ENCODE measurements around the gene PHACTR2.
A peak's percentile ranks its signal among the peaks of the same experiment; 100 is the strongest.

Gene PHACTR2

GRCh38 chr6:143724876-143725275 is 47.1 kb downstream of the PHACTR2 start:
- H3K36me3 ChIP-seq (ENCODE audit: control insufficient read depth in 4 of 4, insufficient read depth in 4 of 4, low read length in 3 of 4), result peaks cover 5 to 13% (median 7%) of the 10 kb centered on the region in 4 experiments
- no peaks in the 10 kb centered on the region for H3K4me1 ChIP-seq (ENCODE audit: control extremely low read depth in 1 of 4, control insufficient read depth in 4 of 4, insufficient read depth in 4 of 4, low read length in 3 of 4)
- H3K27me3 ChIP-seq (replicated peaks in 2 of 5; ENCODE audit: control insufficient read depth in 4 of 5, insufficient read depth in 5 of 5, low read length in 4 of 5), result no peaks in the 10 kb centered on the region
- no peak overlapping the region for H3K27ac ChIP-seq (ENCODE audit: insufficient read depth in 1 of 2, low read depth in 1 of 2, low read length in 2 of 2, poor library complexity in 1 of 2, severe bottlenecking in 2 of 2)
- no peak overlapping the region for H3K4me3 ChIP-seq (ENCODE audit: control insufficient read depth in 1 of 7, extremely low read depth in 1 of 7, insufficient read depth in 4 of 7, low read depth in 2 of 7, low read length in 6 of 7)
- ChIA-PET CTCF (interaction anchor here (1.1 kb wide), 1 partner anchor 25 kb away, joined by 3 read pairs; no protein-coding TSS in a partner anchor), POLR2A (no interaction called here)
- DNase-seq, result no peak
- H3K9me3 ChIP-seq (ENCODE audit: control extremely low read depth in 1 of 5, control insufficient read depth in 4 of 5, insufficient read depth in 2 of 5, low read depth in 1 of 5, low read length in 4 of 5), result peaks cover 0 to 3% (median 0%) of the 10 kb centered on the region in 5 experiments
- WGBS (ENCODE audit: insufficient coverage), result 100% methylated on average over 1 of the region's 5 CpGs

- no peaks in the 10 kb centered on the region for H3K27me3 ChIP-seq (replicated peaks in 2 of 5; ENCODE audit: control insufficient read depth in 4 of 5, insufficient read depth in 5 of 5, low read length in 4 of 5)
- no peaks in the 10 kb centered on the region for H3K4me1 ChIP-seq (ENCODE audit: control extremely low read depth in 1 of 4, control insufficient read depth in 4 of 4, insufficient read depth in 4 of 4, low read length in 3 of 4)
- POLR2A ChIA-PET, result no interaction called here
- H3K4me3 ChIP-seq (ENCODE audit: control insufficient read depth in 1 of 7, extremely low read depth in 1 of 7, insufficient read depth in 4 of 7, low read depth in 2 of 7, low read length in 6 of 7), result no peak overlapping the region
- no peak for DNase-seq
- WGBS (ENCODE audit: insufficient coverage), result 100% methylated on average over 1 of the region's 2 CpGs
- H3K27ac ChIP-seq (ENCODE audit: insufficient read depth in 1 of 2, low read depth in 1 of 2, low read length in 2 of 2, poor library complexity in 1 of 2, severe bottlenecking in 2 of 2), result no peak overlapping the region
- peaks cover 0 to 3% (median 0%) of the 10 kb centered on the region in 5 experiments for H3K9me3 ChIP-seq (ENCODE audit: control extremely low read depth in 1 of 5, control insufficient read depth in 4 of 5, insufficient read depth in 2 of 5, low read depth in 1 of 5, low read length in 4 of 5)
- CTCF ChIA-PET, result no interaction called here
- H3K36me3 ChIP-seq (ENCODE audit: control insufficient read depth in 4 of 4, insufficient read depth in 4 of 4, low read length in 3 of 4), result peaks cover 2 to 13% (median 7%) of the 10 kb centered on the region in 4 experiments
Measured at GRCh38 chr6:143726015-143726647, 48.4 kb downstream of the PHACTR2 start.

- WGBS (ENCODE audit: insufficient coverage), result no CpG with 5 or more reads among the region's 1 CpG
- H3K4me3 ChIP-seq (ENCODE audit: control insufficient read depth in 1 of 7, extremely low read depth in 1 of 7, insufficient read depth in 4 of 7, low read depth in 2 of 7, low read length in 6 of 7), result no peak overlapping the region
- no peak overlapping the region for H3K27ac ChIP-seq (ENCODE audit: insufficient read depth in 1 of 2, low read depth in 1 of 2, low read length in 2 of 2, poor library complexity in 1 of 2, severe bottlenecking in 2 of 2)
- CTCF ChIA-PET, result no interaction called here
- H3K9me3 ChIP-seq (ENCODE audit: control extremely low read depth in 1 of 5, control insufficient read depth in 4 of 5, insufficient read depth in 2 of 5, low read depth in 1 of 5, low read length in 4 of 5), result peaks cover 0 to 3% (median 0%) of the 10 kb centered on the region in 5 experiments
- peaks cover 2 to 13% (median 7%) of the 10 kb centered on the region in 4 experiments for H3K36me3 ChIP-seq (ENCODE audit: control insufficient read depth in 4 of 4, insufficient read depth in 4 of 4, low read length in 3 of 4)
- POLR2A ChIA-PET, result no interaction called here
- no peaks in the 10 kb centered on the region for H3K27me3 ChIP-seq (replicated peaks in 2 of 5; ENCODE audit: control insufficient read depth in 4 of 5, insufficient read depth in 5 of 5, low read length in 4 of 5)
- H3K4me1 ChIP-seq (ENCODE audit: control extremely low read depth in 1 of 4, control insufficient read depth in 4 of 4, insufficient read depth in 4 of 4, low read length in 3 of 4), result peaks cover under 1 to 5% (median 4%) of the 10 kb centered on the region in 4 experiments
- no peak for DNase-seq
Measured at GRCh38 chr6:143727035-143727434, 49.3 kb downstream of the PHACTR2 start.

GRCh38 chr6:143731789-143732188 is 54.0 kb downstream of the PHACTR2 start:
- WGBS (ENCODE audit: insufficient coverage), result no CpG with 5 or more reads among the region's 1 CpG

GRCh38 chr6:143732536-143732935 is 54.8 kb downstream of the PHACTR2 start:
- peak overlapping the region in 1 of 2 experiments; percentile 6 for H3K27ac ChIP-seq (ENCODE audit: insufficient read depth in 1 of 2, low read depth in 1 of 2, low read length in 2 of 2, poor library complexity in 1 of 2, severe bottlenecking in 2 of 2)
- peak; percentile 9 to 81 (median 72) for DNase-seq
- H3K36me3 ChIP-seq (ENCODE audit: control insufficient read depth in 4 of 4, insufficient read depth in 4 of 4, low read length in 3 of 4), result no peaks in the 10 kb centered on the region
- H3K4me3 ChIP-seq (ENCODE audit: control insufficient read depth in 1 of 7, extremely low read depth in 1 of 7, insufficient read depth in 4 of 7, low read depth in 2 of 7, low read length in 6 of 7), result peak overlapping the region in 2 of 7 experiments; percentile 8 to 13
- peaks cover 0 to 2% (median 0%) of the 10 kb centered on the region in 5 experiments for H3K9me3 ChIP-seq (ENCODE audit: control extremely low read depth in 1 of 5, control insufficient read depth in 4 of 5, insufficient read depth in 2 of 5, low read depth in 1 of 5, low read length in 4 of 5)
- peaks cover 10 to 32% (median 23%) of the 10 kb centered on the region in 4 experiments for H3K4me1 ChIP-seq (ENCODE audit: control extremely low read depth in 1 of 4, control insufficient read depth in 4 of 4, insufficient read depth in 4 of 4, low read length in 3 of 4)
- ChIA-PET CTCF (interaction anchor here (1.3 kb wide), 1 partner anchor 9 kb away, joined by 3 read pairs; no protein-coding TSS in a partner anchor), POLR2A (no interaction called here)
- WGBS (ENCODE audit: insufficient coverage), result no CpG with 5 or more reads among the region's 1 CpG
- no peaks in the 10 kb centered on the region for H3K27me3 ChIP-seq (replicated peaks in 2 of 5; ENCODE audit: control insufficient read depth in 4 of 5, insufficient read depth in 5 of 5, low read length in 4 of 5)

More at GRCh38 chr6:143731789-143732188, 54.0 kb downstream of the PHACTR2 start:
- ChIA-PET CTCF (no interaction called here), POLR2A (no interaction called here)
- H3K4me1 ChIP-seq (ENCODE audit: control extremely low read depth in 1 of 4, control insufficient read depth in 4 of 4, insufficient read depth in 4 of 4, low read length in 3 of 4), result peaks cover 10 to 32% (median 23%) of the 10 kb centered on the region in 4 experiments
- H3K27ac ChIP-seq (ENCODE audit: insufficient read depth in 1 of 2, low read depth in 1 of 2, low read length in 2 of 2, poor library complexity in 1 of 2, severe bottlenecking in 2 of 2), result peak overlapping the region in 1 of 2 experiments; percentile 58
- H3K9me3 ChIP-seq (ENCODE audit: control extremely low read depth in 1 of 5, control insufficient read depth in 4 of 5, insufficient read depth in 2 of 5, low read depth in 1 of 5, low read length in 4 of 5), result peaks cover 0 to 2% (median 0%) of the 10 kb centered on the region in 5 experiments
- H3K36me3 ChIP-seq (ENCODE audit: control insufficient read depth in 4 of 4, insufficient read depth in 4 of 4, low read length in 3 of 4), result no peaks in the 10 kb centered on the region
- peak overlapping the region in 2 of 7 experiments; percentile 5 to 8 for H3K4me3 ChIP-seq (ENCODE audit: control insufficient read depth in 1 of 7, extremely low read depth in 1 of 7, insufficient read depth in 4 of 7, low read depth in 2 of 7, low read length in 6 of 7)
- no peaks in the 10 kb centered on the region for H3K27me3 ChIP-seq (replicated peaks in 2 of 5; ENCODE audit: control insufficient read depth in 4 of 5, insufficient read depth in 5 of 5, low read length in 4 of 5)
- DNase-seq, result peak; percentile 16 to 55 (median 50)

- WGBS (ENCODE audit: insufficient coverage), result no CpG with 5 or more reads among the region's 1 CpG
- ChIA-PET POLR2A (no interaction called here), CTCF (interaction anchor here (1.3 kb wide), 1 partner anchor 10 kb away, joined by 3 read pairs; no protein-coding TSS in a partner anchor)
- H3K4me3 ChIP-seq (ENCODE audit: control insufficient read depth in 1 of 7, extremely low read depth in 1 of 7, insufficient read depth in 4 of 7, low read depth in 2 of 7, low read length in 6 of 7), result no peak overlapping the region
- H3K9me3 ChIP-seq (ENCODE audit: control extremely low read depth in 1 of 5, control insufficient read depth in 4 of 5, insufficient read depth in 2 of 5, low read depth in 1 of 5, low read length in 4 of 5), result peaks cover 0 to 2% (median 0%) of the 10 kb centered on the region in 5 experiments
- no peak overlapping the region for H3K27ac ChIP-seq (ENCODE audit: insufficient read depth in 1 of 2, low read depth in 1 of 2, low read length in 2 of 2, poor library complexity in 1 of 2, severe bottlenecking in 2 of 2)
- DNase-seq, result no peak
- H3K4me1 ChIP-seq (ENCODE audit: control extremely low read depth in 1 of 4, control insufficient read depth in 4 of 4, insufficient read depth in 4 of 4, low read length in 3 of 4), result peaks cover 10 to 32% (median 23%) of the 10 kb centered on the region in 4 experiments
- H3K27me3 ChIP-seq (replicated peaks in 2 of 5; ENCODE audit: control insufficient read depth in 4 of 5, insufficient read depth in 5 of 5, low read length in 4 of 5), result no peaks in the 10 kb centered on the region
- H3K36me3 ChIP-seq (ENCODE audit: control insufficient read depth in 4 of 4, insufficient read depth in 4 of 4, low read length in 3 of 4), result no peaks in the 10 kb centered on the region
Measured at GRCh38 chr6:143733510-143733909, 55.7 kb downstream of the PHACTR2 start.

- CTCF ChIA-PET, result no interaction called here
- no peaks in the 10 kb centered on the region for H3K27me3 ChIP-seq (replicated peaks in 2 of 5; ENCODE audit: control insufficient read depth in 4 of 5, insufficient read depth in 5 of 5, low read length in 4 of 5)
Measured at GRCh38 chr6:143734641-143735063, 56.9 kb downstream of the PHACTR2 start.

More at GRCh38 chr6:143734641-143735063, 56.9 kb downstream of the PHACTR2 start:
- H3K27ac ChIP-seq (ENCODE audit: insufficient read depth in 1 of 2, low read depth in 1 of 2, low read length in 2 of 2, poor library complexity in 1 of 2, severe bottlenecking in 2 of 2), result no peak overlapping the region
- no peak for DNase-seq
- no peak overlapping the region for H3K4me3 ChIP-seq (ENCODE audit: control insufficient read depth in 1 of 7, extremely low read depth in 1 of 7, insufficient read depth in 4 of 7, low read depth in 2 of 7, low read length in 6 of 7)
- no peaks in the 10 kb centered on the region for H3K36me3 ChIP-seq (ENCODE audit: control insufficient read depth in 4 of 4, insufficient read depth in 4 of 4, low read length in 3 of 4)
- H3K4me1 ChIP-seq (ENCODE audit: control extremely low read depth in 1 of 4, control insufficient read depth in 4 of 4, insufficient read depth in 4 of 4, low read length in 3 of 4), result peaks cover 10 to 32% (median 23%) of the 10 kb centered on the region in 4 experiments
- H3K9me3 ChIP-seq (ENCODE audit: control extremely low read depth in 1 of 5, control insufficient read depth in 4 of 5, insufficient read depth in 2 of 5, low read depth in 1 of 5, low read length in 4 of 5), result no peaks in the 10 kb centered on the region
- POLR2A ChIA-PET, result no interaction called here
- WGBS (ENCODE audit: insufficient coverage), result no CpG with 5 or more reads among the region's 1 CpG
